Neutrophil (primary cell): ENCODE results near the gene GRK3.
"Not testable (repeated sequence)": the region's sequence is repeated elsewhere in the genome, so short reads cannot be mapped to it uniquely, and the experiment has no call there.

ENCODE experiments used
- H3K27ac ChIP-seq: fragments of 200-600 bp; sonication (generic); 2 replicates; pipeline ENCODE4 v1.5.1; 2016; ENCODE audit warnings: mild to moderate bottlenecking, moderate library complexity
- H3K27me3 ChIP-seq: fragments of 200-600 bp; sonication (generic); 2 replicates; pipeline ENCODE4 v1.6.0; 2016; ENCODE audit warnings: mild to moderate bottlenecking
- H3K36me3 ChIP-seq: fragments of 200-600 bp; sonication (generic); 2 replicates; pipeline ENCODE4 v1.5.1; 2017
- H3K4me1 ChIP-seq, 2 experiments: fragments of 200-600 bp in 1 of 2; sonication (generic) in 1 of 2; 1 replicate in 1 of 2; 2 replicates in 1 of 2; pipeline versions ENCODE4 v1.5.1 to v1.6.1; 2013 to 2016; ENCODE audit warnings: low read depth in 1 of 2, low read length in 1 of 2, mild to moderate bottlenecking in 1 of 2, moderate library complexity in 1 of 2; ENCODE audit not compliant: control insufficient read depth in 1 of 2, insufficient read depth in 1 of 2
- H3K4me3 ChIP-seq, 2 experiments: fragments of 200-600 bp in 1 of 2; sonication (generic) in 1 of 2; 1 replicate in 1 of 2; 2 replicates in 1 of 2; pipeline ENCODE4 v1.5.1; 2013 to 2016; ENCODE audit warnings: low read depth in 1 of 2, low read length in 1 of 2, mild to moderate bottlenecking in 1 of 2, moderate library complexity in 1 of 2
- H3K9me3 ChIP-seq: fragments of 200-600 bp; sonication (generic); 2 replicates; pipeline ENCODE4 v1.5.1; 2016
- CTCF ChIP-seq: fragments of 200-600 bp; sonication (generic); IDR thresholded peaks from 2 replicates; pipeline ENCODE4 v1.5.1; 2016; ENCODE audit warnings: antibody characterized with exemption

The GRK3 gene

GRCh38 chr22:25563761-25564319 lies 635 bp upstream of the GRK3 start:
- Histone ChIP-seq H3K9me3 (no peaks in the 10 kb centered on the region), H3K27me3 (peaks cover 24% of the 10 kb centered on the region), H3K36me3 (no peaks in the 10 kb centered on the region), H3K4me1 (peaks cover 40 to 41% of the 10 kb centered on the region in 2 experiments), H3K4me3 (peak overlapping the region; percentile 63 to 66), H3K27ac (peak overlapping the region; percentile 74)
- no peak for TF ChIP-seq CTCF

- H3K4me1 ChIP-seq = peaks cover 49 to 50% of the 10 kb centered on the region in 2 experiments
- no peaks in the 10 kb centered on the region for H3K36me3 ChIP-seq
- peaks cover 24% of the 10 kb centered on the region for H3K27me3 ChIP-seq
- TF ChIP-seq CTCF = no peak
- no peaks in the 10 kb centered on the region for H3K9me3 ChIP-seq
- H3K27ac ChIP-seq = no peak overlapping the region
- H3K4me3 ChIP-seq = peak overlapping the region; percentile 66 to 76
Observed at GRCh38 chr22:25564979-25565677, 653 bp downstream of the GRK3 start.

GRCh38 chr22:25566186-25566897 lies 1.9 kb downstream of the GRK3 start:
- H3K27ac ChIP-seq = peak overlapping the region; percentile 60

GRCh38 chr22:25566898-25567235 lies 2.4 kb downstream of the GRK3 start:
- TF ChIP-seq CTCF = no peak
- Histone ChIP-seq H3K9me3 (no peaks in the 10 kb centered on the region), H3K4me1 (peaks cover 54 to 56% of the 10 kb centered on the region in 2 experiments), H3K27ac (peak overlapping the region; percentile 60), H3K27me3 (peaks cover 24% of the 10 kb centered on the region), H3K4me3 (no peak overlapping the region), H3K36me3 (no peaks in the 10 kb centered on the region)

More at GRCh38 chr22:25566186-25566897, 1.9 kb downstream of the GRK3 start:
- no peak for TF ChIP-seq CTCF
- H3K36me3 ChIP-seq = no peaks in the 10 kb centered on the region
- peaks cover 24% of the 10 kb centered on the region for H3K27me3 ChIP-seq
- no peaks in the 10 kb centered on the region for H3K9me3 ChIP-seq
- H3K4me1 ChIP-seq = peaks cover 54 to 56% of the 10 kb centered on the region in 2 experiments
- peak overlapping the region; percentile 2 for H3K4me3 ChIP-seq

GRCh38 chr22:25567251-25567675 lies 2.8 kb downstream of the GRK3 start:
- Histone ChIP-seq H3K4me1 (peaks cover 54 to 56% of the 10 kb centered on the region in 2 experiments), H3K9me3 (no peaks in the 10 kb centered on the region), H3K4me3 (no peak overlapping the region), H3K27ac (peak overlapping the region; percentile 60), H3K36me3 (no peaks in the 10 kb centered on the region), H3K27me3 (peaks cover 24% of the 10 kb centered on the region)
- TF ChIP-seq CTCF = no peak

GRCh38 chr22:25568066-25568465 lies 3.6 kb downstream of the GRK3 start:
- Histone ChIP-seq H3K4me1 (peaks cover 54 to 55% of the 10 kb centered on the region in 2 experiments), H3K27me3 (peaks cover 23% of the 10 kb centered on the region), H3K27ac (peak overlapping the region; percentile 60)
- not testable (repeated sequence) for H3K9me3 ChIP-seq, H3K36me3 ChIP-seq, H3K4me3 ChIP-seq
